Heart left ventricle (tissue), 13 donors: Measurements from ENCODE around the gene RBM33.

ENCODE experiments used
- CTCF ChIP-seq, 12 donors: fragments of 200-600 bp; sonication (generic) in 4 of 12; IDR thresholded peaks; one replicate each; pipeline versions ENCODE4 v1.5.0 to v1.8.0; 2018 to 2022; ENCODE audit warnings: antibody characterized with exemption in 12 of 12, mild to moderate bottlenecking in 5 of 12
- POLR2A ChIP-seq, 2 donors: fragments of 450-650 bp; IDR thresholded peaks; one replicate each; pipeline ENCODE4 v1.6.1; 2017; ENCODE audit warnings: antibody characterized with exemption in 2 of 2, mild to moderate bottlenecking in 2 of 2, moderate library complexity in 2 of 2
- donor health status: ischemic (EF 13 %, LVEDD 7.1; RV severe dilation, severe dysfunction).
- donor health status: DM: no; HTN: yes; CAD: no.
- donor health status: DM: no; HTN: no; CAD: no.
- donor health status: ischemic (EF 25% LVEDD 6.9; RV normal size, moderate dysfunction).
- donor health status: ischemic (EF 25% LVEDD 5.7; RV mildly dilated, moderate dysfunction).
- donor health status: ischemic (EF 35%, LVEDD 5.7; RV mildly dilated, moderate dysfunction).
- donor health status: nonischemic (EF 11% LVEDD 7.7; RV severe dilation, severe dysfunction).
- donor health status: DM: yes; HTN: yes; CAD: no.
- donor health status: PGD.
- donor health status: ischemic (EF 29% LVEDD 5.4; RV normal size, mild dysfunction).
- donor health status: nonischemic (EF 23%, LVEDD 6.1; RV moderate dilation, normal function).

GRCh38 chr7:155750255-155751125, 106.0 kb downstream of the RBM33 start:
- TF ChIP-seq CTCF (IDR thresholded peaks at IDR 0.05) (no peak), POLR2A (IDR thresholded peaks at IDR 0.05) (no peak)
